Measurements from ENCODE around the gene MAP1LC3B.

The MAP1LC3B gene

GRCh38 chr16:87442581-87442966 is 50.4 kb downstream of the MAP1LC3B start:
- H3K9me3 ChIP-seq (ENCODE audit: insufficient read depth, low read depth, low read length), result no peaks in the 10 kb centered on the region
- H4K91ac ChIP-seq (ENCODE audit: low read depth, low read length), result no peak overlapping the region
- no CpG with 5 or more reads among the region's 4 CpGs for WGBS (ENCODE audit: extremely low coverage, insufficient coverage, insufficient read length)
- no peak overlapping the region for H3K4ac ChIP-seq (ENCODE audit: low read depth, low read length)
- no peak overlapping the region for H3K4me3 ChIP-seq (ENCODE audit: low read depth, low read length)
- no peaks in the 10 kb centered on the region for H3K79me2 ChIP-seq (ENCODE audit: control insufficient read depth, insufficient read depth, low read length, poor library complexity)
- H2BK12ac ChIP-seq (ENCODE audit: low read length), result no peak overlapping the region
- no peak overlapping the region for H3K9ac ChIP-seq (ENCODE audit: low read length)
- H2BK120ac ChIP-seq (ENCODE audit: insufficient read depth, low read length, poor library complexity), result no peak overlapping the region
- no peak overlapping the region for H3K18ac ChIP-seq (ENCODE audit: low read length)
- H2AFZ ChIP-seq (ENCODE audit: insufficient read depth, low read length, poor library complexity), result no peak overlapping the region
- no peak overlapping the region for H2BK5ac ChIP-seq (ENCODE audit: low read depth, low read length, poor library complexity)
- H3K4me1 ChIP-seq (ENCODE audit: control insufficient read depth in 1 of 2, insufficient read depth in 2 of 2, low read length in 2 of 2), result no peaks in the 10 kb centered on the region
- no peaks in the 10 kb centered on the region for H3K27me3 ChIP-seq (ENCODE audit: insufficient read depth, low read length)
- no peak for DNase-seq
- no peak overlapping the region for H3K14ac ChIP-seq (ENCODE audit: low read length)
- H3K27ac ChIP-seq (ENCODE audit: low read depth, low read length), result no peak overlapping the region
- H3K36me3 ChIP-seq (ENCODE audit: control insufficient read depth in 1 of 2, insufficient read depth in 2 of 2, low read length in 2 of 2), result peaks cover 1 to 8% of the 10 kb centered on the region in 2 experiments
- no peak overlapping the region for H3K23ac ChIP-seq (ENCODE audit: low read length)
- H3K79me1 ChIP-seq (ENCODE audit: low read length), result no peaks in the 10 kb centered on the region
- no peak overlapping the region for H4K8ac ChIP-seq (ENCODE audit: low read depth, low read length)
- H4K12ac ChIP-seq (ENCODE audit: low read depth, low read length), result no peak overlapping the region
- H3K4me2 ChIP-seq (ENCODE audit: low read length), result no peak overlapping the region
- no peak overlapping the region for H2AK5ac ChIP-seq (ENCODE audit: low read length)

GRCh38 chr16:87443016-87443415 is 50.9 kb downstream of the MAP1LC3B start:
- H4K8ac ChIP-seq (ENCODE audit: low read depth, low read length), result no peak overlapping the region
- H3K18ac ChIP-seq (ENCODE audit: low read length), result no peak overlapping the region
- no peak overlapping the region for H2AFZ ChIP-seq (ENCODE audit: insufficient read depth, low read length, poor library complexity)
- H3K27ac ChIP-seq (ENCODE audit: low read depth, low read length), result no peak overlapping the region
- peaks cover 1 to 5% of the 10 kb centered on the region in 2 experiments for H3K36me3 ChIP-seq (ENCODE audit: control insufficient read depth in 1 of 2, insufficient read depth in 2 of 2, low read length in 2 of 2)
- WGBS (ENCODE audit: extremely low coverage, insufficient coverage, insufficient read length), result no CpG with 5 or more reads among the region's 8 CpGs
- H3K79me1 ChIP-seq (ENCODE audit: low read length), result no peaks in the 10 kb centered on the region
- no peak overlapping the region for H2AK5ac ChIP-seq (ENCODE audit: low read length)
- H3K4me1 ChIP-seq (ENCODE audit: control insufficient read depth in 1 of 2, insufficient read depth in 2 of 2, low read length in 2 of 2), result no peaks in the 10 kb centered on the region
- no peak overlapping the region for H3K4ac ChIP-seq (ENCODE audit: low read depth, low read length)
- no peak overlapping the region for H2BK5ac ChIP-seq (ENCODE audit: low read depth, low read length, poor library complexity)
- H2BK12ac ChIP-seq (ENCODE audit: low read length), result no peak overlapping the region
- no peaks in the 10 kb centered on the region for H3K27me3 ChIP-seq (ENCODE audit: insufficient read depth, low read length)
- H3K4me2 ChIP-seq (ENCODE audit: low read length), result no peak overlapping the region
- no peak overlapping the region for H3K9ac ChIP-seq (ENCODE audit: low read length)
- no peak overlapping the region for H4K91ac ChIP-seq (ENCODE audit: low read depth, low read length)
- H3K4me3 ChIP-seq (ENCODE audit: low read depth, low read length), result no peak overlapping the region
- H3K23ac ChIP-seq (ENCODE audit: low read length), result no peak overlapping the region
- no peak for DNase-seq
- H3K14ac ChIP-seq (ENCODE audit: low read length), result no peak overlapping the region
- H4K12ac ChIP-seq (ENCODE audit: low read depth, low read length), result no peak overlapping the region
- H2BK120ac ChIP-seq (ENCODE audit: insufficient read depth, low read length, poor library complexity), result no peak overlapping the region
- no peaks in the 10 kb centered on the region for H3K79me2 ChIP-seq (ENCODE audit: control insufficient read depth, insufficient read depth, low read length, poor library complexity)
- no peaks in the 10 kb centered on the region for H3K9me3 ChIP-seq (ENCODE audit: insufficient read depth, low read depth, low read length)

GRCh38 chr16:87443964-87444363 is 51.8 kb downstream of the MAP1LC3B start:
- H2BK120ac ChIP-seq (ENCODE audit: insufficient read depth, low read length, poor library complexity), result no peak overlapping the region
- H4K91ac ChIP-seq (ENCODE audit: low read depth, low read length), result no peak overlapping the region
- no peak overlapping the region for H2BK12ac ChIP-seq (ENCODE audit: low read length)
- H3K27me3 ChIP-seq (ENCODE audit: insufficient read depth, low read length), result no peaks in the 10 kb centered on the region
- no peak for DNase-seq
- H2AFZ ChIP-seq (ENCODE audit: insufficient read depth, low read length, poor library complexity), result no peak overlapping the region
- no peak overlapping the region for H3K4me3 ChIP-seq (ENCODE audit: low read depth, low read length)
- no peak overlapping the region for H3K18ac ChIP-seq (ENCODE audit: low read length)
- H3K27ac ChIP-seq (ENCODE audit: low read depth, low read length), result no peak overlapping the region
- no peaks in the 10 kb centered on the region for H3K79me2 ChIP-seq (ENCODE audit: control insufficient read depth, insufficient read depth, low read length, poor library complexity)
- no peak overlapping the region for H4K8ac ChIP-seq (ENCODE audit: low read depth, low read length)
- no peak overlapping the region for H3K9ac ChIP-seq (ENCODE audit: low read length)
- no peak overlapping the region for H2AK5ac ChIP-seq (ENCODE audit: low read length)
- peaks cover 4 to 10% of the 10 kb centered on the region in 2 experiments for H3K36me3 ChIP-seq (ENCODE audit: control insufficient read depth in 1 of 2, insufficient read depth in 2 of 2, low read length in 2 of 2)
- no peaks in the 10 kb centered on the region for H3K9me3 ChIP-seq (ENCODE audit: insufficient read depth, low read depth, low read length)
- H3K4me2 ChIP-seq (ENCODE audit: low read length), result no peak overlapping the region
- no peak overlapping the region for H3K23ac ChIP-seq (ENCODE audit: low read length)
- no peak overlapping the region for H2BK5ac ChIP-seq (ENCODE audit: low read depth, low read length, poor library complexity)
- no peak overlapping the region for H3K4ac ChIP-seq (ENCODE audit: low read depth, low read length)
- no peak overlapping the region for H4K12ac ChIP-seq (ENCODE audit: low read depth, low read length)
- H3K4me1 ChIP-seq (ENCODE audit: control insufficient read depth in 1 of 2, insufficient read depth in 2 of 2, low read length in 2 of 2), result no peaks in the 10 kb centered on the region
- H3K14ac ChIP-seq (ENCODE audit: low read length), result no peak overlapping the region
- H3K79me1 ChIP-seq (ENCODE audit: low read length), result no peaks in the 10 kb centered on the region
- WGBS (ENCODE audit: extremely low coverage, insufficient coverage, insufficient read length), result no CpG with 5 or more reads among the region's 3 CpGs

- Histone ChIP-seq H2BK12ac (ENCODE audit: low read length) (no peak overlapping the region), H3K18ac (ENCODE audit: low read length) (no peak overlapping the region), H4K91ac (ENCODE audit: low read depth, low read length) (no peak overlapping the region), H3K4me2 (ENCODE audit: low read length) (no peak overlapping the region), H3K36me3 (ENCODE audit: control insufficient read depth in 1 of 2, insufficient read depth in 2 of 2, low read length in 2 of 2) (peaks cover 8 to 11% of the 10 kb centered on the region in 2 experiments), H4K12ac (ENCODE audit: low read depth, low read length) (no peak overlapping the region), H3K79me1 (ENCODE audit: low read length) (no peaks in the 10 kb centered on the region), H3K27me3 (ENCODE audit: insufficient read depth, low read length) (no peaks in the 10 kb centered on the region), H4K8ac (ENCODE audit: low read depth, low read length) (no peak overlapping the region), H3K4ac (ENCODE audit: low read depth, low read length) (no peak overlapping the region), H3K4me3 (ENCODE audit: low read depth, low read length) (no peak overlapping the region), H3K23ac (ENCODE audit: low read length) (no peak overlapping the region), H3K4me1 (ENCODE audit: control insufficient read depth in 1 of 2, insufficient read depth in 2 of 2, low read length in 2 of 2) (no peaks in the 10 kb centered on the region), H2BK5ac (ENCODE audit: low read depth, low read length, poor library complexity) (no peak overlapping the region), H3K9me3 (ENCODE audit: insufficient read depth, low read depth, low read length) (no peaks in the 10 kb centered on the region), H2AFZ (ENCODE audit: insufficient read depth, low read length, poor library complexity) (no peak overlapping the region), H3K14ac (ENCODE audit: low read length) (no peak overlapping the region), H3K9ac (ENCODE audit: low read length) (no peak overlapping the region), H2BK120ac (ENCODE audit: insufficient read depth, low read length, poor library complexity) (no peak overlapping the region), H3K27ac (ENCODE audit: low read depth, low read length) (no peak overlapping the region), H2AK5ac (ENCODE audit: low read length) (no peak overlapping the region), H3K79me2 (ENCODE audit: control insufficient read depth, insufficient read depth, low read length, poor library complexity) (no peaks in the 10 kb centered on the region)
- no peak for DNase-seq
- WGBS (ENCODE audit: extremely low coverage, insufficient coverage, insufficient read length), result no CpG with 5 or more reads among the region's 7 CpGs
Measured at GRCh38 chr16:87445486-87445885, 53.4 kb downstream of the MAP1LC3B start.
